Activated T-helper 17 cell treated with anti-CD3 and anti-CD28 coated beads, Interleukin-2, amount 50 U/mL, for 72 hours (primary cell): ENCODE results near the gene SETD1A. TPM values are rescaled to one million over a fixed set of nuclear protein-coding genes. Genes with fewer than 3 reads are reported as not detected.

ENCODE experiments used
- total RNA-seq, 2 donors: library from RNA; stranded (reverse); gene quantifications; one replicate each; pipeline ENCODE4 v1.2.3, GENCODE V29; 2022

Gene SETD1A
- total RNA-seq, 2 donors from 2014 or later = 27.5 to 33.7 TPM

Other genes with a start within 250 kb of the SETD1A start
- gene PHKG2, start 209.3 kb upstream of the SETD1A start, total RNA-seq = 10 to 100 TPM; 30.0 to 43.3 TPM
- gene CFAP119, start 195.7 kb upstream of the SETD1A start, total RNA-seq = 1 to 10 TPM; 2.9 TPM
- gene RNF40, start 195.4 kb upstream of the SETD1A start, total RNA-seq = 10 to 100 TPM; 90.7 to 95.1 TPM
- gene ZNF629, start 170.5 kb upstream of the SETD1A start, total RNA-seq = under 1 TPM; 0.28 to 0.48 TPM
- gene BCL7C, start 63.7 kb upstream of the SETD1A start, total RNA-seq = 10 to 100 TPM; 34.1 to 39.3 TPM
- gene CTF1, start 61.1 kb upstream of the SETD1A start, total RNA-seq = under 1 TPM; 0.15 to 0.26 TPM
- 10 to 100 TPM; 32.2 to 40.7 TPM for gene FBXL19, start 34.2 kb upstream of the SETD1A start, total RNA-seq
- gene ORAI3, start 8.7 kb upstream of the SETD1A start, total RNA-seq = 10 to 100 TPM; 12.4 to 25.8 TPM
- gene HSD3B7, start 27.5 kb downstream of the SETD1A start, total RNA-seq = 1 to 10 TPM; 8.8 TPM
- under 1 TPM; 0.17 to 0.95 TPM for gene STX1B, start 52.9 kb downstream of the SETD1A start, total RNA-seq
- gene STX4, start 75.8 kb downstream of the SETD1A start, total RNA-seq = 10 to 100 TPM; 49.4 to 76.9 TPM
- 10 to 100 TPM; 15.1 to 19.4 TPM for gene ZNF668, start 116.5 kb downstream of the SETD1A start, total RNA-seq
- gene ZNF646, start 116.7 kb downstream of the SETD1A start, total RNA-seq = 10 to 100 TPM; 19.6 to 29.7 TPM
- gene PRSS53, start 131.2 kb downstream of the SETD1A start, total RNA-seq = 10 to 100 TPM in 1 of 2 donors, 1 to 10 TPM in 1; 4.5 to 17.3 TPM
- gene VKORC1, start 137.0 kb downstream of the SETD1A start, total RNA-seq = 100 to 1,000 TPM in 1 of 2 donors, 10 to 100 TPM in 1; 75.3 to 107 TPM
- 10 to 100 TPM; 48.6 to 98.3 TPM for gene BCKDK, start 150.6 kb downstream of the SETD1A start, total RNA-seq
- 10 to 100 TPM; 49.7 to 50.2 TPM for gene KAT8, start 159.9 kb downstream of the SETD1A start, total RNA-seq
- not detected for gene PRSS8, start 178.0 kb downstream of the SETD1A start, total RNA-seq
- gene PRSS36, start 192.3 kb downstream of the SETD1A start, total RNA-seq = 1 to 10 TPM; 1.1 TPM
- gene FUS, start 222.4 kb downstream of the SETD1A start, total RNA-seq = 100 to 1,000 TPM; 425 to 686 TPM
- 10 to 100 TPM in 1 of 2 donors, 1 to 10 TPM in 1; 9.6 to 25.6 TPM for gene PYCARD, start 245.0 kb downstream of the SETD1A start, total RNA-seq